ENCODE results near the gene DBH.

The DBH gene

GRCh38 chr9:133647148-133647547 is 11.0 kb downstream of the DBH start:
- DNase-seq: no peak

- no peak for DNase-seq
Observed at GRCh38 chr9:133647765-133648469, 11.8 kb downstream of the DBH start.

- no peak for DNase-seq
Observed at GRCh38 chr9:133649194-133649593, 13.0 kb downstream of the DBH start.

DNA sequence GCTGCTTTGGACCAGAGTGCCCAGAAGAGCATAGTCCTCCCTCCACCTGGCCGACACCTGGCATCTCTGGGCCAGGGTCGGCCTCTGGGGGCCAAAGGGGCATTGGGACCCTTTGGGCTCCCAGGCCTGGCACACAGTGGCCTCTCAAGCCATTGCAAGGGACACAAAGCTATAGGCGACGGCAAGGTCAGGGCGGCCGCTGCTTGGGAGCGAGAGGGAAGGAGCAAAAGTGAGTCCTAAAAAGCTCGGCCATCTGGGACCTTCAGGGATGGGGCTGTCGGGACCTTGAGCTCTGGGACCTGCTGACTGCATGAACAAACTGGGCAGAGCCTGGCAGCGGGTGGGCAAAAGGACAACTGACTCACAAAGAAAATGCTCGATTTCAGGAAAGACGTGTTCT is 13.9 kb downstream of the DBH start:
- no peak for DNase-seq

GRCh38 chr9:133653638-133654037 is 17.5 kb downstream of the DBH start:
- DNase-seq: no peak

GRCh38 chr9:133654736-133655657 is 18.8 kb downstream of the DBH start:
- no peak for DNase-seq

- DNase-seq: no peak
Observed at GRCh38 chr9:133655701-133656100, 19.5 kb downstream of the DBH start.

DNA sequence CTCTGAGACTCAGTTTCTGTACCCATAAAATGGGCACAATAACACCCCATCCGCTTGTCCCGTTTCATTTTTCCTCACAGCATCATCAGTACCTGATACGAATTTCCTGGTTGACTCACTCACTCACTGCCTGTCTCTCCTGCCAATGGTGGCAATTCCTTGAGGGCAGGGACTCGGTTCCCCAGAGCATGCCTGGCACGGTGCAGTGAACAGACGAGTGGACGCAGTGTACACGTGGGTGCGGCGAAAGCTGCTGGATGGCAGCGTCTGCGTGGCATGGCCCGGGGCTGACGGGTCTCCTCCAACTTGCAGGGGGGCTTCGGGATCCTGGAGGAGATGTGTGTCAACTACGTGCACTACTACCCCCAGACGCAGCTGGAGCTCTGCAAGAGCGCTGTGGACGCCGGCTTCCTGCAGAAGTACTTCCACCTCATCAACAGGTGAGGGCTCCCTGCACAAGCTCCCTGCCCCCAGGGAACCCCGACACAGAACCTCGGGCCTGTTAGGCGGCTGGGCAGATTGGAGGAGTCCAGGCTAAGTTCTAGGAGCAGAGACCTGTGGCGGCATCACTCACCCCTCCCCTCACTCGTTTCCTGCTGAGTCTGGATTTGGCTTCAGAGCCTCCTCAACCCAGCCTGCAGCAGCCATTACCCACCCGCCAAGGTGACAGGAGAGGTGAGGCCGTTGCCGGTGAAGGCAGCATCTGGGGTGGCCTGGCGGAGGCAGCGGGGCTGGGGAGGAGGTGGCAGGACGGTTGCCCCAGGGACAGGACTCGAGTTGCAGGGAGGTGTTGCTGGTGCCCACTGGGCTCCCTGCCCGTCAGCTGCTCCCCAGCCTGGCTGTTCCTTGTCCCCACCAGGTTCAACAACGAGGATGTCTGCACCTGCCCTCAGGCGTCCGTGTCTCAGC is 20.3 kb downstream of the DBH start:
- DNase-seq: peak; percentile 41

- DNase-seq: no peak
Observed at GRCh38 chr9:133657120-133657661, 21.0 kb downstream of the DBH start.

GRCh38 chr9:133658442-133659431 is 22.6 kb downstream of the DBH start:
- no peak for DNase-seq

DNA sequence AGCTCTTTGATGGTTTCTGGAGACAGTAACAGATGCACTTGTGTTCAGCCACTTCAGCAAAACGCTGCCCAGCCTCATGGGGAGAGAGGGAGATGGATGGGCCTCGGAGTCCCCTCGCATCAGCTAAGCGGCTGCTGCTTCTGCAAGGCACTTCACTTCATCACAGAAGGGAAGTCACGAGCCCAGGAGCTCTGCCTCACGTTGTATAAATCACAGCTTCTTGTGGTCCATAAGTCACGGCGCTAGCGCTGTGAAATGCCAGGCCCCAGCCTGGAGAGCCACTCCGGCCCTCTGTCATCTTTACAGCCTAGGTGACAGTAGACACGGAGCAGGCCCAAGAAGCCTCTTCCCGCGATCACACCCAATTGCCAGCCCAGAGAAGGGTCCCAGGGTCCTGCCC is 23.4 kb downstream of the DBH start:
- DNase-seq: no peak

DNA sequence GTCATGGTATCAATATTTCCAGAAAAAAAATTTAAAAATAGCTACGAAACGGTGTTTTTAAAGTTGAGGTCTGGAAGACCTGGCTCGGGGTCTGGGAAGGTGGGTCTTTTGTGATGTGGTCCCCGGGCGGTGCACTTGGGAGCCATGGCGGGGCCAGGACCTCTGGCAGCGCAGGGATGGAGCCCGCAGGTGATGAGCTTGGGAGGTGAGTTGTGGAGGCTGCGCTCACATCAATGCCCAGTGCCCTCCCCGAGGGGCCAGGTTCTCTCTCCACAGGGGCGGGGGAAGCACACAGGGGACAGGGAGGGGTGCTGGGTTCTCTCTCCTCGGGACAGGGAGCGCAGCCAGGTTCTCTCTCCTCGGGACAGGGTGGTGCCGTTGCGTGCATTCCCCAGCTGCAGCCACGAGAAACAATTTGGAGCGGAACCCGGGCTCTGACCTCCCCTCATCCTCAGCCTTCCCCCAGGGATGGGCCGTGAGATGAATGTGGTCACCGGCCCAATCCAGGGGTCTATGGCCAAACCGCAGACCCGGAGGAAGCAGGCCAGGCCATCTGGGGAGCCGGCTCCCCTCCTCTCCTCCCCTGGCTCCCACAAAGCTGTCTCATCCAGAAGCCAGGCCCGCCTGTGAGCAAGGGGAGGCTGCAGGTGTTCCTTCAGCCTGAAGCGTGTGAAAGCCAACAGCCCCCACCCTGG is 25.8 kb downstream of the DBH start:
- DNase-seq: no peak

DNA sequence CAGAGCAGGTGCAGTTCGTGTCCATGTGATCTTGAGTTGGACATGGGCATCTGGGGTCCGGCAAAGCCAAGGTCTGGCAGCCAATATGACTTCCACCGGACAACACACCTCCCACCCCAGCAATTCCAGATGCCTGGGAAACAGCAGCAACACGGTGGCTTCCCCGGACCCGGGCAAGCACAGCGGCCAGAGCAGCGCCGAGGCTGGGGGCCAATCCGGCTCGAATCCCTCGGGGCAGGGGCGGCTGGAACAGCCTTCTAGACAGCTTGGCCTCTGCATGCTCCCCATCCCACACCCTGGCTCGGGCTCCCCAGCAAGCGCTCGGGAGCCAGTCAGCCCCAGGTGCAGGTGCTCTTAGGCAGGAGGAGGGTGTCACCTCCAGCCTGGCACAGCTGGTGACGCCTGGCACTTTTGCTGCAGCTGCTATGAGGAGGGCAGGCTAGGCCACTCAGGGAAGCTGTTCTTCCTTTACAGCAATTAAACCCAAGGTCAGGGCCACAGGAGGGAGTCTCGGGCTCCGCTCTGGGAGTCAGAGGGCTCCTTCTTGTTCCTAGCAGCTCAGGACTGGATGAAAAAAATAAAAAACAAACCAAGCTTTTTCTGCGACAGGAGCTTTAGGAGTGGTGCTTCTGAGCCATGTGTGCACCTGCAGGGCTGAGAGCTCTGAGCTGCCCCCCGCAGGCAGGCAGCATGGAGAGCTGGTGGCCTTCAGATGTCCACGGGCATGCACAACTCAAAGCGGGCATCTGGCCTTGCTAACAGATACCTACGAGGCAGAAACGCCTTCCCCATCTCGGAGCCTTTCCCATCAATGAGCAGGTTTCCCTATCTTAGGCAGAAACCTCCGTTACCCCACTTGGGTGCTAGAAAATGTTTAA is 28.2 kb downstream of the DBH start:
- DNase-seq: no peak

DNA sequence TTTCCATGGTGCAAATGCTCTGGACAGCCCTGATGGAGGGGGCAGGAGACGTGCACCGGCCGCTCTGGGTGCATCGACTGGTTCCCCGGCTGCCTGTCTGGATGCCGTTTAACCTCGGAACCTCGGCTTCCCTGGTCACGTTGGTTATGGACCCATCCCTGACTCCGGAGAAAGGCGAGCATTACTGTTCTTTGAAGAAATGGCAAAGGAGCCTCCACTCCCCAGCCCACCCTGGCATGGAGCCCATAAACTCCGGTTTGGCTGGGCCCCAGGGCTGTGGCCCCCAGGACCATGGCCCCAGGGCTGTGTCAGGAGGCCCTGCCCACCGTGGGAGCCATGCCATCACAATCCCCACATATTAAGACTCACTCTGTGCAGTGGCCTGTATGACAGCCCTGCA is 28.9 kb downstream of the DBH start:
- DNase-seq: no peak

- no peak for DNase-seq
Observed at GRCh38 chr9:133665535-133665934, 29.4 kb downstream of the DBH start.

- DNase-seq: no peak
Observed at GRCh38 chr9:133666387-133666786, 30.2 kb downstream of the DBH start.

DNA sequence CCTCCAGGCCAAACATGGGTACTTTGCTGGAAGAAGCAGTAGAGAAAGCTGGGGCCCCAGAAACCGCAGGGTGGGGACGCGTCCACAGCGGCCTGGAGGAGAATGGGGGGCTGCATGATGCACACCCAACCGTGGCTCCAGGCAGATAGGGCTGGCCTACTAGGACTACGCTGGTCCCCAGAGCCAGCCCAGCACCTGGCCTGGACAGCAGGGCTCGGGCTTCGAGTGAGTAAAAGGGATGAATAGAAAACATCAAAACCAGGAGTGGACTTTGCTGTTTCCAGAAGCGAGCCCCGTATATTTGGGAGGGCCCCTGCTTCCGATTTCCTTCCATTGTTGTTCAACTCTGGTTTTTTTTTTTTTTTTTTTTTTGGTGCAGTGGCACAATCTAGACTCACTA is 30.7 kb downstream of the DBH start:
- no peak for DNase-seq

DNA sequence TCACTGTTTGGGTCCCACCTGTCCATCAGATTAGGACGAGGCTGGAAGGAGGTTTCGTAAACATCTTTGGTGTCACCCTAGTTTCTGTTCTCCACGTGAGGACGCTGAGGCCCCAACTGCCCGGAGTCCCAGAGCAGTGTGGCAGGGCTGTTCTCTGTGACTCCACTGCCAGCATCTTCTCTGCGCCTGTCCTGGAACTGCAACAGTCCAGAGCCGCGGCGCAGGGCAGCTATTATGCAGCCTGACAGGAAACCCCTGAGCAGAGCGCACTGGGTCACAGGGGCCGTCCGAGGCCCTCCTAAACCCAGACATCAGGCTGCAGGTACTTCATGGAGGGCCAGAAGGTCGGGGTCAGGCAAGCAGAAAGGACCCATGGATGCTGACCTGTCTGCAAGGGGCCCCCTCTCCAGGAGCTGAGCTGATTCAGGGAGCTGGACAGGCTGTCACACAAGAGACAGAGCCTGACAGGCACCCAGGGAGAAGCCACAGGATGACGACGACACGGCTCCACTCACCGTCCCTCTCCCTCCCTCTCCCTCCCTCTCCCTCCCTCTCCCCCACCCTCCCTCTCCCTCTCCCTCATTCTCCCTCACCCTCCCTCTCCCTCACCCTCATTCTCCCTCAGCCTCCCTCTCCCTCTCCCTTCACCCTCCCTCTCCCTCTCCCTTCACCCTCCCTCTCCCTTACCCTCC is 31.7 kb downstream of the DBH start:
- DNase-seq: no peak

DNA sequence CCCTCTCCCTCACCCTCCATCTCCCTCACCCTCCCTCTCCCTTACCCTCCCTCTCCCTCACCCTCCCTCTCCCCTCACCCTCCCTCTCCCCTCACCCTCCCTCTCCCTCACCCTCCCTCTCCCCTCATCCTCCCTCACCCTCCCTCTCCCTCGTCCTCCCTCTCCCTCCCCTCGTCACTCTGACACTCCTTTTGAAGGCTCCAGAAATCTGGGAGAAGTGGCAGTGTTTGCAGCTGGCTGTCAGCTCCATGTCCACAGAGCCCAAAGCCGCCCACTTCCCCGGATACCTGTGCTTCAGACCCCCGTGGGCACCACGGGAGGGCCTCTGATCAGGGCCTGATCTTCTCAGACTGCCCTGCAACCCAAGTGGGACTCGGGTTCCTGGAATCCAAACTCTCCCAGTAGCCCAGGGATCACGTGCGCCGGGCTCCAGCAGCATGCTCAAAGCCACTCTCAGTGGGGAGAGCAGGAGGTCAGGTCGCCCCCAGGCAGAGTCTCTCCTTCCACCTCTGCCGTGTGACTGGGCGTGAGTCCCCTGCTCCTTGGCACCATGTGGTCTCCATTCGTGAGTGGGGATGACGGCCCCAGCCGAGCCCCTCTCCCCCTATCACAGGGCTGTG is 33.1 kb downstream of the DBH start:
- DNase-seq: no peak

All from activated effector memory CD4-positive, alpha-beta T cell treated with Interleukin-2 at 50 U/mL for 16 hours (primary cell).